Common myeloid progenitor, CD34-positive (primary cell): Measurements from ENCODE around the gene HORMAD2.

Experiments
- CTCF ChIA-PET: fragments of 350-600 bp; sonication (Branson Sonifier 250); formaldehyde crosslinking; loops from one replicate; lab custom pipeline; 2021; ENCODE audit warnings: antibody characterized with exemption; lab: Charles Lee
- POLR2A ChIA-PET: fragments of 350-600 bp; sonication (Branson Sonifier 250); formaldehyde crosslinking; loops from one replicate; lab custom pipeline; 2021; ENCODE audit warnings: antibody characterized with exemption; lab: Charles Lee
- DNase-seq, 3 donors: peaks; one replicate each; pipeline versions ENCODE4 v3.0.0 to v3.0.0-alpha.2; 2013
- H3K27ac ChIP-seq, 2 experiments: 1 replicate in 1 of 2; 2 replicates in 1 of 2; pipeline ENCODE4 v1.7.0; 2013; ENCODE audit warnings: inconsistent platforms in 2 of 2, low read length in 2 of 2, mild to moderate bottlenecking in 2 of 2, low read depth in 1 of 2, moderate library complexity in 1 of 2; ENCODE audit not compliant: severe bottlenecking in 2 of 2, insufficient read depth in 1 of 2, poor library complexity in 1 of 2
- H3K27me3 ChIP-seq, 5 experiments: replicated peaks in 2 of 5; 1 replicate in 3 of 5; 2 replicates in 2 of 5; pipeline versions ENCODE4 v1.6.1 to v1.7.0; 2013; ENCODE audit warnings: low read length in 4 of 5, mild to moderate bottlenecking in 2 of 5, moderate library complexity in 2 of 5, inconsistent platforms in 1 of 5; ENCODE audit not compliant: insufficient read depth in 5 of 5, control insufficient read depth in 4 of 5
- H3K36me3 ChIP-seq, 4 experiments: 1 replicate in 2 of 4; 2 replicates in 2 of 4; pipeline versions ENCODE4 v1.6.1 to v1.7.0; 2013; ENCODE audit warnings: low read length in 3 of 4, control low read depth in 1 of 4, mild to moderate bottlenecking in 1 of 4; ENCODE audit not compliant: control insufficient read depth in 4 of 4, insufficient read depth in 4 of 4
- H3K4me1 ChIP-seq, 4 experiments: 1 replicate in 3 of 4; 2 replicates in 1 of 4; pipeline versions ENCODE4 v1.6.1 to v1.7.1; 2013; ENCODE audit warnings: low read length in 3 of 4, mild to moderate bottlenecking in 3 of 4, control low read depth in 1 of 4, inconsistent platforms in 1 of 4, moderate library complexity in 1 of 4; ENCODE audit not compliant: control insufficient read depth in 4 of 4, insufficient read depth in 4 of 4; ENCODE audit errors: control extremely low read depth in 1 of 4
- H3K4me3 ChIP-seq, 7 experiments: 1 replicate in 4 of 7; 2 replicates in 3 of 7; pipeline versions ENCODE4 v1.5.1 to v1.7.0; 2013; ENCODE audit warnings: mild to moderate bottlenecking in 7 of 7, low read length in 6 of 7, moderate library complexity in 6 of 7, inconsistent platforms in 2 of 7, low read depth in 2 of 7, control low read depth in 1 of 7; ENCODE audit not compliant: insufficient read depth in 4 of 7, control insufficient read depth in 1 of 7; ENCODE audit errors: extremely low read depth in 1 of 7
- H3K9me3 ChIP-seq, 5 experiments: 1 replicate in 4 of 5; 2 replicates in 1 of 5; pipeline versions ENCODE4 v1.6.1 to v1.7.1; 2013; ENCODE audit warnings: low read length in 4 of 5, mild to moderate bottlenecking in 2 of 5, inconsistent platforms in 1 of 5, low read depth in 1 of 5, moderate library complexity in 1 of 5; ENCODE audit not compliant: control insufficient read depth in 4 of 5, insufficient read depth in 2 of 5; ENCODE audit errors: control extremely low read depth in 1 of 5
- WGBS: methylation state at CpG from one replicate; pipeline ENCODE4 v1.1.5; 2013; ENCODE audit not compliant: insufficient coverage; 5-methylcytosine and 5-hydroxymethylcytosine counted together

HORMAD2 gene

GRCh38 chr22:30045494-30045887 lies 34.8 kb upstream of the HORMAD2 start:
- H3K27ac ChIP-seq, result no peak overlapping the region
- POLR2A ChIA-PET, result no interaction called here
- H3K27me3 ChIP-seq, result no peaks in the 10 kb centered on the region
- no peak overlapping the region for H3K4me3 ChIP-seq
- H3K4me1 ChIP-seq, result peaks cover 0 to 6% (median 3%) of the 10 kb centered on the region in 4 experiments
- WGBS, result 93% methylated on average over 3 of the region's 4 CpGs
- CTCF ChIA-PET, result interaction anchor here (0.6 to 1.2 kb wide), 2 partner anchors 10 to 209 kb away, joined by 3 read pairs; no protein-coding TSS in a partner anchor
- no peaks in the 10 kb centered on the region for H3K9me3 ChIP-seq
- H3K36me3 ChIP-seq, result no peaks in the 10 kb centered on the region
- DNase-seq, result no peak

- H3K36me3 ChIP-seq, result no peaks in the 10 kb centered on the region
- H3K27ac ChIP-seq, result no peak overlapping the region
- WGBS, result 95% methylated on average over 19 of the region's 21 CpGs
- H3K9me3 ChIP-seq, result no peaks in the 10 kb centered on the region
- DNase-seq, result no peak
- CTCF ChIA-PET, result interaction anchor here (0.6 to 1.5 kb wide), 3 partner anchors 9 to 210 kb away, joined by 3 to 4 read pairs (median 3); no protein-coding TSS in a partner anchor
- H3K27me3 ChIP-seq, result no peaks in the 10 kb centered on the region
- H3K4me1 ChIP-seq, result peaks cover 0 to 3% (median 1%) of the 10 kb centered on the region in 4 experiments
- H3K4me3 ChIP-seq, result no peak overlapping the region
- POLR2A ChIA-PET, result no interaction called here
Observed at GRCh38 chr22:30045901-30046715, 34.2 kb upstream of the HORMAD2 start.

- 97% methylated on average over 12 of the region's 15 CpGs for WGBS
- ChIA-PET CTCF (interaction anchor here (1.5 to 1.9 kb wide), 2 partner anchors 12 to 29 kb away, joined by 4 read pairs; no protein-coding TSS in a partner anchor), POLR2A (interaction anchor here (0.6 to 0.7 kb wide), 2 partner anchors 307 to 1272 kb away, joined by 3 read pairs; no protein-coding TSS in a partner anchor)
- Histone ChIP-seq H3K36me3 (no peaks in the 10 kb centered on the region), H3K27me3 (no peaks in the 10 kb centered on the region), H3K4me3 (no peak overlapping the region), H3K27ac (no peak overlapping the region), H3K4me1 (peaks cover 0 to 3% (median 1%) of the 10 kb centered on the region in 4 experiments), H3K9me3 (no peaks in the 10 kb centered on the region)
- DNase-seq, result no peak
Observed at GRCh38 chr22:30046716-30047363, 33.4 kb upstream of the HORMAD2 start.

DNA sequence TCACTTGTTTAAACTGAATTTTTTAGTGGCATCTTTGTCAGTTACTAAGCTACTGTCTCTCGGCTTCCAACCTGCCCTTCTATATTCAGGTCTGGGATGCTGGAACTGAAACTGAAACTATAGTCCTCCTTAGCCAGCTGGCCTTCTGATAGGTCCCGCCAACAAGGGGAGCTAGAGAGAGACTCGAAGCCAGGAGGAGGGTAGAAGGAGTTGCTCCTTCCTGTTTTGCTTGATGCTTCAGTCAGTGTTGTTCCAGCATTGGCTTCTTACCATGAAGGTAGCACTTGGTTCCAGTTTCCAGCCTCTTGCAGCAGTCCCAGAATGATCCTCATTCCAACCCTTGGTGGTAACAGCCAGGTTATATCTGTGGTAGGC lies 32.9 kb upstream of the HORMAD2 start:
- Histone ChIP-seq H3K27ac (no peak overlapping the region), H3K27me3 (no peaks in the 10 kb centered on the region), H3K36me3 (no peaks in the 10 kb centered on the region), H3K4me1 (peaks cover 0 to 3% (median 1%) of the 10 kb centered on the region in 4 experiments), H3K9me3 (no peaks in the 10 kb centered on the region), H3K4me3 (no peak overlapping the region)
- DNase-seq, result peak; percentile 46 to 74 (median 73)
- ChIA-PET POLR2A (interaction anchor here (0.6 to 0.7 kb wide), 2 partner anchors 307 to 1273 kb away, joined by 3 read pairs; no protein-coding TSS in a partner anchor), CTCF (interaction anchor here (1.5 to 1.9 kb wide), 2 partner anchors 12 to 30 kb away, joined by 4 read pairs; no protein-coding TSS in a partner anchor)
- 33% methylated on average over 3 of the region's 3 CpGs for WGBS

- Histone ChIP-seq H3K4me3 (no peak overlapping the region), H3K36me3 (no peaks in the 10 kb centered on the region), H3K27ac (no peak overlapping the region), H3K4me1 (peaks cover 0 to 3% (median 1%) of the 10 kb centered on the region in 4 experiments), H3K27me3 (no peaks in the 10 kb centered on the region), H3K9me3 (no peaks in the 10 kb centered on the region)
- POLR2A ChIA-PET, result no interaction called here
- no peak for DNase-seq
- CTCF ChIA-PET, result interaction anchor here (1.9 kb wide), 1 partner anchor 14 kb away, joined by 4 read pairs; no protein-coding TSS in a partner anchor
- no CpG with 5 or more reads among the region's 2 CpGs for WGBS
Observed at GRCh38 chr22:30048681-30049080, 31.6 kb upstream of the HORMAD2 start.

- H3K4me1 ChIP-seq, result no peaks in the 10 kb centered on the region
- CTCF ChIA-PET, result interaction anchor here (0.9 to 1.2 kb wide), 2 partner anchors 9 to 50 kb away, joined by 3 read pairs; no protein-coding TSS in a partner anchor
- DNase-seq, result no peak
Observed at GRCh38 chr22:30054067-30054763, 26.0 kb upstream of the HORMAD2 start.

More at GRCh38 chr22:30054067-30054763, 26.0 kb upstream of the HORMAD2 start:
- Histone ChIP-seq H3K9me3 (peaks cover 0 to 9% (median 4%) of the 10 kb centered on the region in 5 experiments), H3K27ac (no peak overlapping the region), H3K4me3 (no peak overlapping the region), H3K27me3 (peaks cover 0 to 2% (median 0%) of the 10 kb centered on the region in 5 experiments), H3K36me3 (no peaks in the 10 kb centered on the region)
- POLR2A ChIA-PET, result no interaction called here
- over 99% methylated on average over 9 of the region's 10 CpGs for WGBS
